ENCODE results near the gene KIAA1217.

KIAA1217 gene

GRCh38 chr10:24313283-24313682 lies 104.3 kb downstream of the KIAA1217 start:
- H3K36me3 ChIP-seq (ENCODE audit: control insufficient read depth, low read length): no peaks in the 10 kb centered on the region
- H3K4me2 ChIP-seq (ENCODE audit: low read length): no peak overlapping the region
- H3K4me3 ChIP-seq (ENCODE audit: low read length): no peak overlapping the region
- no peaks in the 10 kb centered on the region for H4K20me1 ChIP-seq (ENCODE audit: control insufficient read depth, insufficient read depth, low read depth, low read length)
- no peaks in the 10 kb centered on the region for H3K79me2 ChIP-seq (ENCODE audit: control insufficient read depth, low read length)
- no peaks in the 10 kb centered on the region for H3F3A ChIP-seq (ENCODE audit: control insufficient read depth, insufficient read depth)
- no peak for TF ChIP-seq EZH2phosphoT487 (IDR thresholded peaks at IDR 0.05; ENCODE audit: borderline replicate concordance, low read length)
- TF ChIP-seq CTCF (IDR thresholded peaks at IDR 0.05; ENCODE audit: low read depth, low read length, poor library complexity, severe bottlenecking): no peak
- H3K9me3 ChIP-seq (ENCODE audit: control insufficient read depth, insufficient read depth, low read length): no peaks in the 10 kb centered on the region
- H3K27me3 ChIP-seq (ENCODE audit: control insufficient read depth, low read length): no peaks in the 10 kb centered on the region
- no peaks in the 10 kb centered on the region for H3K4me1 ChIP-seq (ENCODE audit: control insufficient read depth, low read length)
- H3K9me2 ChIP-seq (replicated peaks; ENCODE audit: control insufficient read depth, low read length): no peaks in the 10 kb centered on the region
- H3K27ac ChIP-seq (ENCODE audit: low read depth, low read length): no peak overlapping the region

- Histone ChIP-seq H3K4me1 (ENCODE audit: control insufficient read depth, low read length) (peaks cover 6% of the 10 kb centered on the region), H3K4me2 (ENCODE audit: low read length) (no peak overlapping the region), H3K9me3 (ENCODE audit: control insufficient read depth, insufficient read depth, low read length) (no peaks in the 10 kb centered on the region), H3K9me2 (replicated peaks; ENCODE audit: control insufficient read depth, low read length) (no peaks in the 10 kb centered on the region), H3K4me3 (ENCODE audit: low read length) (no peak overlapping the region), H3K36me3 (ENCODE audit: control insufficient read depth, low read length) (no peaks in the 10 kb centered on the region), H3K27ac (ENCODE audit: low read depth, low read length) (no peak overlapping the region), H3K79me2 (ENCODE audit: control insufficient read depth, low read length) (no peaks in the 10 kb centered on the region), H3F3A (ENCODE audit: control insufficient read depth, insufficient read depth) (no peaks in the 10 kb centered on the region), H3K27me3 (ENCODE audit: control insufficient read depth, low read length) (no peaks in the 10 kb centered on the region), H4K20me1 (ENCODE audit: control insufficient read depth, insufficient read depth, low read depth, low read length) (no peaks in the 10 kb centered on the region)
- TF ChIP-seq EZH2phosphoT487 (IDR thresholded peaks at IDR 0.05; ENCODE audit: borderline replicate concordance, low read length) (no peak), CTCF (IDR thresholded peaks at IDR 0.05; ENCODE audit: low read depth, low read length, poor library complexity, severe bottlenecking) (no peak)
These were observed 106.3 kb downstream of the KIAA1217 start for GRCh38 chr10:24315211-24315610.

- H4K20me1 ChIP-seq (ENCODE audit: control insufficient read depth, insufficient read depth, low read depth, low read length): no peaks in the 10 kb centered on the region
- no peaks in the 10 kb centered on the region for H3K79me2 ChIP-seq (ENCODE audit: control insufficient read depth, low read length)
- no peak overlapping the region for H3K4me3 ChIP-seq (ENCODE audit: low read length)
- H3K4me1 ChIP-seq (ENCODE audit: control insufficient read depth, low read length): peaks cover 20% of the 10 kb centered on the region
- no peaks in the 10 kb centered on the region for H3F3A ChIP-seq (ENCODE audit: control insufficient read depth, insufficient read depth)
- H3K9me2 ChIP-seq (replicated peaks; ENCODE audit: control insufficient read depth, low read length): no peaks in the 10 kb centered on the region
- H3K9me3 ChIP-seq (ENCODE audit: control insufficient read depth, insufficient read depth, low read length): no peaks in the 10 kb centered on the region
- H3K27me3 ChIP-seq (ENCODE audit: control insufficient read depth, low read length): no peaks in the 10 kb centered on the region
- H3K27ac ChIP-seq (ENCODE audit: low read depth, low read length): no peak overlapping the region
- no peaks in the 10 kb centered on the region for H3K36me3 ChIP-seq (ENCODE audit: control insufficient read depth, low read length)
- no peak overlapping the region for H3K4me2 ChIP-seq (ENCODE audit: low read length)
- TF ChIP-seq EZH2phosphoT487 (IDR thresholded peaks at IDR 0.05; ENCODE audit: borderline replicate concordance, low read length) (no peak), CTCF (IDR thresholded peaks at IDR 0.05; ENCODE audit: low read depth, low read length, poor library complexity, severe bottlenecking) (no peak)
These were observed 109.6 kb downstream of the KIAA1217 start for GRCh38 chr10:24318517-24318916.

GRCh38 chr10:24320373-24320772 lies 111.4 kb downstream of the KIAA1217 start:
- no peaks in the 10 kb centered on the region for H3K79me2 ChIP-seq (ENCODE audit: control insufficient read depth, low read length)
- H3K27ac ChIP-seq (ENCODE audit: low read depth, low read length): peak overlapping the region; percentile 11; the same call in 1 of the 2 replicates
- peak overlapping the region; percentile 35 for H3K4me2 ChIP-seq (ENCODE audit: low read length)

More at GRCh38 chr10:24320373-24320772, 111.4 kb downstream of the KIAA1217 start:
- Histone ChIP-seq H3K4me1 (ENCODE audit: control insufficient read depth, low read length) (peaks cover 20% of the 10 kb centered on the region), H3K36me3 (ENCODE audit: control insufficient read depth, low read length) (no peaks in the 10 kb centered on the region), H3K9me3 (ENCODE audit: control insufficient read depth, insufficient read depth, low read length) (no peaks in the 10 kb centered on the region), H3K9me2 (replicated peaks; ENCODE audit: control insufficient read depth, low read length) (no peaks in the 10 kb centered on the region), H3K4me3 (ENCODE audit: low read length) (no peak overlapping the region), H3K27me3 (ENCODE audit: control insufficient read depth, low read length) (no peaks in the 10 kb centered on the region), H3F3A (ENCODE audit: control insufficient read depth, insufficient read depth) (no peaks in the 10 kb centered on the region), H4K20me1 (ENCODE audit: control insufficient read depth, insufficient read depth, low read depth, low read length) (no peaks in the 10 kb centered on the region)
- TF ChIP-seq CTCF (IDR thresholded peaks at IDR 0.05; ENCODE audit: low read depth, low read length, poor library complexity, severe bottlenecking) (no peak), EZH2phosphoT487 (IDR thresholded peaks at IDR 0.05; ENCODE audit: borderline replicate concordance, low read length) (no peak)
